AML-193 (cell line): ENCODE measurements around the gene MVB12B.
A peak's percentile ranks its signal among the peaks of the same experiment; 100 is the strongest.

ENCODE experiments used
- DNase-seq, 2 experiments: peaks; one replicate each; lab custom pipeline; 2025; lab: John Stamatoyannopoulos, UW

The MVB12B gene

DNA sequence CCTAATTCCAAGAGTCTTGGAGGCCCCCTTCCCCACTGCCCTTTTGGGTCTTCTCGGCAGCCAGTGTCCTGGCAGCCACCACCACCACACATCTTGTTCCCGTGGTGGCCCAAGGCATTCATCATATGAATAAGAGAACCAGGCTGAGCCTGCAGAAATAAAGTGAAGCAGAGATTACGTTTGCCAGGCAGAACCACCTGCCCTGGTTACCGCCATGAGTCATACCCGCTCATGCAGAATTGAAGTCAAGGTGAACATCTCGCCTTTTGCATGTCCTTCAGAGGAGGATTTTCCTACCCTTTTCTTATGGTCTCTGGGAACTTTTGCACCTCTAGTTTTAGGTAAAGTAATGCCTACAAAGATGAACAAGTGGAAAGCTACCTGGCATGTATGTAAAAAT, 167.6 kb downstream of the MVB12B start:
- no peak for DNase-seq

DNA sequence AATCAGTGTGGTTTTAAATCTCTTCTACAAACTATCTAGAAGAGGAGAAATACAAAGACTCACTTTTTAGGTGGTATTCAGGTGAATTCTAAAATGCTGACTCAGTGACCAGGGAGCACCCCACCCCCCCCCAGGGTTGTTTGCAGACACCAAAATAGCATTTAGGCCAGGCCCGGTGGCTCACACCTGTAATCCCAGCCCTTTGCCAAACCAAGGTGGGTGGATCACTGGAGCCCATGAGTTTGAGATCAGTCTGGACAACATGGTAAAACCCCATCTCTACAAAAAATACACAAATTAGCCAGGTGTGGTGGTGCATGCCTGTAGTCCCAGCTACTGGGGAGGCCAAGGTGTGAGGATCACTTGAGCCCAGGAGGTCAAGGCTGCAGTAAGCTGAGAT, 168.1 kb downstream of the MVB12B start:
- DNase-seq: no peak

DNA sequence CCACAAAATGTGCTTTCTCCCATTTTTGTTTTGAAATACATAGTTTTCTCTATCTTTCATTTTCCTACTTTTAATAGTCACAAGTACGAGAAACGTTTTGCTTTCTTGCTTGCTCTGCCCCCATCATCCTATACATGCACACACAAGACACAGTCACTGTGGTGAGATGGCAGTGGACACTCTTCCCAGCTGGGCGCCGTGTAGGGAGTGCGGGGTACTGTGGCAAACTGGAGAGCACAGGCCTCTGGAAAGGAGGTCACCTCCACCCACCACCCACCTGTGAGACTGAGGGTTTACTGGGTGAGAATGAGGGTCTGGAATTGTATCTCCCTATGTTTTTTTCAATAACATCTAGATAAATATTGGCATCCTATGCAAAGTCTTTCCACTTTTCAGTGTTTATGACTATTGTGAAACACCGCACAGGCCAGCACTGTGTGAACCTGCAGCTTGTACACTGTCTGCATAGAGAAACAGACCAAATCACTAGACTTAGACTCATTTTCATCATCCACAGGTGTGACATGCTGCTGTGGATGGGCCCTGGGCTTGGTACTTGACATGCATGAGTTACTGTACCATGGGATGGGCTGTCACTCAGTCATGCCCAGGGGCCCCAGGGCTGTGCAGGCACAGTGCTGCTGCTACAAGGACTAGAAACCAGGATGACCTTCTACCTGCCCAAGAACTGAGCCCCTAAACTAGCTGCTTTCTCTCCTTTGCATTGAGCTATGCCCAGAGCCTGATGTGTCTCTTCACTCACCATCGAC, 169.0 kb downstream of the MVB12B start:
- no peak for DNase-seq

DNA sequence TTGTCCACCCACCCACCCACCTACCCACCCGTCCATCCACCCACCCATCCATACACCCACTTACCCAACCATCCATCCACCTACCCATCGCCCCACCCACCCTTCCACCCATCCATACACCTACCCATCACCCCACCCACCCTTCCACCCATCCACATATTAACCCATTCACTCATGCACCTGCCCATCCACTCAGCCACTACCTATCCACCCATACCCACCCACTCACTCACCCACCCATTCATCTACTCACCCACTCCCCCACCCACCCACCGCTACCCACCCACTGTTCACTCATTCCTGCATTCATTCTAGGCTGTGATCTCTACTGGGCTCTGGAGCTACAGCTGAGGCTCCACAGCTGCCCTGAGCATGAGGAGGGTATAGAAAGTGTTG, 169.6 kb downstream of the MVB12B start:
- no peak for DNase-seq

DNA sequence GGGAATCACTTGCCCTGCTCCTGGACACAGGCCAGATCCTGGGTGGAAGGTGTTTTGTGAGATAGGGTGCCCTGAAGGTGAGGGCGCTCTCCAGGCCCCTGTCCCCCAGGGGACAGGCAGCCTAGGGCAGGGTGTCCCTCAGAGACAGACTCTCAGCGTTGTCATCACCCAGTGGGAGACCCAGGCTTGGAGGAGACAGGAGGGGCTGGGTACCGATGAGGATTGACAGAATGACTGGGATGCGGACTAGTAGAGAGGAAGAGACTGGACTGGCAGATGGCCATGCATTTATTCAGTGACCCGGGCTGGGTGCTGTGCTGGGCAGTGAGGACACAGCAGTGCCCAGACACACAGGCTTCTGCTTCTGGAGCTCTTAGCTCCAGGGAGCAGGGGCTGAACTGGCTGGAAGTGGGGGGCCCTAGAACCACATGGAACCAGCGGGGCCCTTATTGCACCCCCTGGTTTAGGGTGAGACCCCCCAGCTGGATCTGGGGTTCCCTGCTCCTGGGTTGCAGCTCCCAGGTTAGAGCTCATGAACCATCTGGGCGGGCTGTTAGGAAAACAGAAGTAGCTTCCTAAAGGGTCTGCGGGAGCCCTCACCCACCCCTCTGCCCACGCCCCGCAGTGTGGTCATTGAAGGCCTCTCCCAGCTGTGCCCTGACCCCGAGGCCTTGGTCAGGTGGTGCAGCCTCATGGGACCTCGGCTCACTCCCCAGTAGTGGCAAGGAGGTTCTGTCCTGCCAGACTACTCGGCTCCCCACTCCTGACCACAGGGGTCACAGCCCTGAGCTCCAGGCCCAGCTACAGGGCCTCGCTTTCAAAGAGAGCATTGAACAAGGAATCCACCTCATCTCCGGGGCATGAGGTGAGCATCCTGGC, 170.4 kb downstream of the MVB12B start:
- no peak for DNase-seq

DNA sequence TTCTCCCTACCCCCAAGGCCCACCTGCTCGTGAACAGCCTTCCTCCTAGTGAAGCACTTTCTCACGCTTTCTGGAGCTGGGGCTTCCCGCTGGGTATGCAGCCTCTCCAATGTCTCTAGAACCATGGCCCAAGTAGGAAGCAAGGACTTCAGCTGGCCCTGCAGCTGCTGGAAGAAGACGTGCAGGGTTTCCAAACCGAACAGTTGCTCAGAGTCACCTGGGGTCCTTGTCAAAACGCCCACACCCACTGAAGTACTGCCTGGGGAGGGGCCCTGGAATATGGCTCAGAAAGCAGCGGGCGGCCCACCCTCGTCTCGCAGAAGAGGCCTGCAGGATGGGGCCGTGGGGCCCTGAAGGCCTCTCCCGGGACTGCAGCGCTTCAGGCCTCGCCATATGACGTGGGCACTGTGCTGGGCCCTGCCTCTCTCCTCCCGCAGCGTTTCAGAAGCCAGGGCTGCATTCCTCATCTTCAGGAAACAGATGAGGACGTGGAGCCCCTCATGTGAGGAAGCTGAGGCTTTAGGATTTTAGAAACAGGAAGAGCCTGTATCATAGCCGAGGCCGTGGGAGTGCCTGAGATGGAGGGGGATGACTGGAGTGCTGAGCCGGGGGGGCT, 171.1 kb downstream of the MVB12B start:
- DNase-seq: no peak

DNA sequence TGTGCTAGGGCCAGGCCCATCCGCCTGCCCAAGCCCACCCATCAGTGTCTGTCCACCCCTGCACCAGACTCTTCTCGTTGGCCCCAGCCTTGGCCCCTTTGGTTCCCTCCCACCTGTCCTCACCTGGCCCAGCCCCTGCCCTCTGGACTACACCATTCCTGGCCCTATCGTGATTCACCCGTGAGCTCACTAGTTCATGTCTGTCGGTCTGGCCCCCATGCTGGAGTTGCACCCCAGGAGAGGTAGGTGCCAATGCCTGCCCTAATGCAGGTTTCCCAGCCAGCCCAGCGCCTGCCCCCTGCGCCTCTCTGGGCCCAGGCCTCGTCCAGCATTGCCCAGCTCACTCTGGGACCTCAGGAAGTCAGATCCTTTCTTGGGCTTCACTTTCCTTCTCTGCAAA, 171.7 kb downstream of the MVB12B start:
- no peak for DNase-seq

DNA sequence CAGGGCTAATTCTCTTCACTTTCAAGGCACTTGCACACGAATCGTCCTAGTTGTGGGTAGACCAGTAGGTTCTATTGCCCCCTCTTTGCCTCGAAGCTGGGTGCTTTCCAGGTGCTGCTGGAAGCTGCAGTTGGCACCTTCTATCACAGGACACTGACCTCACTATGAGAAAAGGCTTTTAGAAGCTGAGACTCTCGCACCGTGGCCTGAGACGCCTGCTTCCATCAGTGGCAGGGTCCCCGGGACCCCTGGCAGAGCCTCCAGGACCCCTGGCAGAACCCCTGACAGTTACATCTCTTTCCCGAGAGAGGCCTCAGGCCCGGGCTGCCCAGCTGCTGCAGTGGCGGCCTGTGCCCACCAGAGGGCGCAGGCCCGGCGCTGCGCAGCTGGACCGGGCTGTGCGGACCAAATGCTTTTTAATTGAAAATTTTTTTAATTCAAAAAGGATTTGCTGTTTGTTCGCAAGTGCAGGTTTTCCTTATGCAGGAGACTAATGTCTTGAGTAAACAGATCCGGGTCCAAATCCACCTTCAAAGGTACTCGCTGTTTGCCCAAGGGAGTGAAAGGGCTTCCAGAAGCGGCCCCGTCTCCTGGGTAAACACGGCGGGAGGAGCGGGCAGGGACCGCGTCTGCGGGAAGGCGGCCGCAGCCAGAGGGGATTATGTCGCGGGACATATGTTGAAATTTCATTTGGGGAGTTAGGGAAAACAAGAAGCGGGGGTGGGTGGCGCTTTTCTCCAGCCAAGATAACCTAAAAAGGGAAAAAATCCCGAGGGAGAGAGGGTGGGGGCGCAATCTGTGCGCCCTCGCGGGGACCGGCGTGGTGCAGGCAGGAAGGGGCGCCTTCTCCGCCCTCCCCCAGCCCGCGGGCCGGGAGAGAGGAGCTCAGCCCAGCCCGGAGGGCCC, 172.6 kb downstream of the MVB12B start:
- DNase-seq: no peak

DNA sequence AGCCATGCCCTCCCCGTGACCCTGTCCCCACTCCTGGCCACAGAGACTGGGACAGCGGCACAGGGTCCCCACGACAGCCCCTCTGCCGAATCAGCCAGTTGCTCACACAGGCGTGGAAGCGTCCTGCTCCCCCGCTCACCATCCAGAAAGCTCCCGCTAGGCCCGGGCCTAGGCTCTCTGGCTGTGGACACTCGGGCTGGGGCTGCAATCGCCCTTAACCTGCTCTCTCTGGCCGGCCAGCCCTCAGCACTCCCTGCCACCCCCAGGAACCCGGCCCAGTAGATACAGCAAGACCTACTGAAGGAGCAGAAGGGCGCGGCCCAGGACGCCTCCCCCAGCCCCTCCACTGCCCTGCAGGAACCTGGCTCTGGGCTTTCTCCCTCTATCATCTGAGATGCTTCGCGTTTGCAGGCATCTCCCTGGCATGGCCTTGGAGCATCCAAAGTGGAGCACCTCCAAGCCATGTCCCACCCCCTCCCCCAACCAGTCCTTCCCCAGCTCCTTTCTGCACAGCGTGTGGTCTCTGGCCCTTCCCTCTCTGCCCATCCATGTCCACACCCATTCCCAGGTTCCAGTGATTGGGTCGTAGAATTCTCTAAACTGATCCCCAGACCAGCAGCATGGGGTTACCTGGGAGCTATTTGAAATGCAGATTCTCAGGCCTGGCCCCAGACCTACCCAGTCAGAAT, 173.4 kb downstream of the MVB12B start:
- no peak for DNase-seq

DNA sequence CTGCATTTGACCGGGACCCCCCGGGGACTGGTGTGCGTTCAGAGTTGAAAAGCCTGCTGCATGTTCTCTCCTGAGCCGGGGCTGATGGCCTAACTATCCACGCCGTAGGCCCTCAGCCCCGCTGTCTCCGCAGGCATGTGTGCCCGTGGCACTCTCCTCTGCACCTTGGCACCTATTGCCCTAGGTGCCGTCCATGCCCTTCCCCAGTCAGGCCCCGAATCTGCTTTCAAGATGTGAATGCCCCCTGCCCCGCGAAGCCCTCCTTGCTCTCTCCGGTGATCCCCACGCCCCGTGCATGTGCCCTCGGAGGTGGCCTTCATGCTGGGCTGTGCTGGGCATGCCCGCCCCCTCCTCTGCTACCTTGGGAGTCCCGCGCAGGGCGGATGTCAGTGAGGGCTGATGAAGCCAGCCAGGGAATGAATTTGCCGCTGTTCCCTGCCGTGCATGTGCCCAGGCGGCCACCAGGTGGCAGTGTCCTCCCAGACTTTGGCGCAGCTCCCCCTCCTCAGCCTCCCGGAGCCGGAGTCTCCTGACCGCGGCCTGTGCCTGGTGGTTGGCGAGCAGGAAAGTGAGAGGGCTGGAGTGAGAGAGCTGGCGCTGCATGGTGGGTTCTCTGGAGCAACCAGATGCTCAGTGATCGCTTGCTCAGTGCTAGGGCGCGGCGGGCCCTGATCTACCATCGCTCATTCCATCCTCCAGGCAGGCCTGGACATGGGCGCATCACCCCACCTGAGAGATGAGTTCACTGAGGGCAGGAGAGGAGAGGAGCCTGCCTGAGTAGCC, 174.2 kb downstream of the MVB12B start:
- DNase-seq: peak; percentile 38 to 45

DNA sequence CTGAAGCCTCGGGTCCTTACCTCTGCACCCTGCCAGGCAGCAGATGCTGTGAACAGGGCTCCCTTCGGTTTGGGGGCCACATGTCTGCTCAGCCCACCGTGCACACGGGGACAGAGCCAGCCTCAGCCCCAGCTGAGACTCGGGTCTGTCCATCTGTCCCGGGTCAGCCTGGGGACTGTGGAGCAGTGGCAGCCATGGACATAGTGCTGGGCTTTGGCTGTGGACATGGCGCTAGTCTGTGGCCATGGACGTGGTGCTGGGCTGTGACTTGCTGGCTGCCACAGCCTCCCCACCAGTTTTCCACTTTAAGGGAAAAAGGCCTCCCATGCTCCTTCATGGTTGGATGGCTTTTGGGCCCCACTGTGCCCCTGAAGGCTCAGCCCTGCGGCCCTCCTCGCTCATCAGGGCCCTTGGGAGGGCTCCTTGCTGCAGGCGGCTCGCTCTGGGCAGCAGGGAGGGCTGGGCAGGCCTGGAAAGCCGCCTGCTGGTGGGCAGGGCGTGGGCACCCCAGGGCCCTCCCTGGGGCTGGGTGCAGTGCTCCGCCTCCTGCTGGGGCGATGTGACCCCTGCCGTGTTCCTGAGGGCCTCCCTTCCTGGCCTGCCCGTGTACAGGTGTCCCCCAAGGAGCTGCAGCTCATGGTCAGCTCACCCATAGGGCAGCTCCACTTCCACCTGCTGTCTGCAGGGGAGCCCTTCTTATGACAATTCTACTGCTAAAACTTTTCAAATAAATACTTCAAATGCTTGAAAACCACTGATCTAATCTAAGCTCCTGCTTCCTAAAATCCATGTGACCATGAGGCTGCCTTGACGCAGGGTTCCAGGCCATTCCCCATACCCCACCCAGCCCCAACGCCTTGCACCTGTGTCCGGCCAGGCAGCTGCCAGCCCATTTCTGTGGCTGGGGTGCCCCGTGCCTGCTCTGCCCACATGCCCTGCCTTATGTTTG, 175.0 kb downstream of the MVB12B start:
- no peak for DNase-seq

DNA sequence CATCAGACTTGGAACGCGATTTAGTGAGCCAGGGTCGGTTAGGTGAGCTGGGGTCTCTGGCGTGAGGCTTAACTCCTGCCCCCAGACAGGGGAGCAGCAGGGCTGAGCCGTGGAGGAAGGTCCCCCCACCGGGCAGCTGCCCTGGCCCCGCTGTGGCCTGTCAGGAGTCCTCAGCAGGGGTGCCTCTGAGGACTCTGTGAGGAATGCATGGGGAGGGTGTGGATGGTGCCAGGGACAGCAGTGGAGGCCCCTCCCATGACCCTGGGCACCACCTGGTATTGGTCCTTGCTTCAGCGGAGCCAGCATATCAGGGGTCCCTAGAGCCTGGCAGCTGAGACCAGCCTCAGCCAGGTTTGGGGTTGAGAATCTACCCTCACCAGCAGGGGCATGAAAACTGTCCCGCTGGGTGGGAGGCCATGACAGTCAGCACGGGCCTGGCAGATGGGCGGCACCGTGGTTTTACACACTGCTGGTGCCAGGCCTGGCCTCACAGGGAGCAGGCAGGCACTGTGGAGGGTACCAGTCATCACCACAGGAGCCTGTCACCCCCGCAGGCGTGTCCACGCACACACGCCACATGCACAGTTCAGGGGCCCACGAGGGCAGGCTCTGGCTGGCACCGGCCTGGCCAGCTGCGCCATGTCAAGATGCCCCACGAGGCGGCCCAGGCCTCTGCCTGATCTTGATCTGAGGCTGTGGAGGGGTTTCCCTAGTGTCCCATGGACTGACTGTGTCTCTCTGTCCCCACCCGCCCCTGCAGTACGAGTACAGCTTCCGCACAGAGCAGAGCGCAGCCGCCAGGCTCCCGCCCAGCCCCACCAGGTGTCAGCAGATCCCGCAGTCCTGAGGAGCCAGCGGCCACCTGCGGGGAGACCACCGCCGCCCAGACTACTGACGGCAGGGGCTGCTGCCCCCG, 176.0 kb downstream of the MVB12B start:
- no peak for DNase-seq

DNA sequence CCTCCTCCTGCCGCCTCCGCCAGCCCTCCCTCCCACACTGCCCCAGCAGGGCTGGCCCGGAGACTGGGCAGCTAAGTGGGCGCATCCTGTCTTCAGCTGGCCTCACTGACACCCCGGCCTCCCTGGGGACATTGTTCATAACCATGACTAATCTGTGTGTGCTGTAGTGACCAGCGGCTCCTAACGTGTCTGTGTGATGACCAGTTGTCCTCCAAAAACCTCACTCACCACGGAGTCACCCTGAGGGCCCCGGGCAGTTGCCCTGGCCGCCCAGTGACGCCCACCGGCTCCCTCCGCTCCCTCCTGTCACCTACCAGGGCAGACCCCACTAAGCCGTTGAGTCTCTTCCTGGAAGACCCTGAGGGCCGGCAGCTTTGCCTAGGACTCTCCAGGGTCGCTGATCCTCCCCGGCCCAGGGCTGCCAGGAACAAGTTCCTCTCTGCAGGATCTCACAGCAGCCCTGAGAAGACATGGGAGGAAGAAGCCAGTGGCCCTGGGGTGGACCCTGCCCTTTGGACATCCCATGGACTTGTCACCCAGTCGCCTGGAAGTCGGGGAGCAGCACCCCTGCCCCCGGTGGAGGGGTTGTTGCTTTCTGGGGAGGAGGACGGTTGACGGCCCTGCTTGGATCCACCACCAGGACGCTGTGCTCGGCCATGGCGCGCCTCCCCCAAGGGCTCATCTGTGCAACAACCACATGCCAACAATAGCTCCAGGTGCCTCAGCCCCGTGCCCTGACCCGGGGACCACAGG, 176.9 kb downstream of the MVB12B start:
- DNase-seq: no peak

DNA sequence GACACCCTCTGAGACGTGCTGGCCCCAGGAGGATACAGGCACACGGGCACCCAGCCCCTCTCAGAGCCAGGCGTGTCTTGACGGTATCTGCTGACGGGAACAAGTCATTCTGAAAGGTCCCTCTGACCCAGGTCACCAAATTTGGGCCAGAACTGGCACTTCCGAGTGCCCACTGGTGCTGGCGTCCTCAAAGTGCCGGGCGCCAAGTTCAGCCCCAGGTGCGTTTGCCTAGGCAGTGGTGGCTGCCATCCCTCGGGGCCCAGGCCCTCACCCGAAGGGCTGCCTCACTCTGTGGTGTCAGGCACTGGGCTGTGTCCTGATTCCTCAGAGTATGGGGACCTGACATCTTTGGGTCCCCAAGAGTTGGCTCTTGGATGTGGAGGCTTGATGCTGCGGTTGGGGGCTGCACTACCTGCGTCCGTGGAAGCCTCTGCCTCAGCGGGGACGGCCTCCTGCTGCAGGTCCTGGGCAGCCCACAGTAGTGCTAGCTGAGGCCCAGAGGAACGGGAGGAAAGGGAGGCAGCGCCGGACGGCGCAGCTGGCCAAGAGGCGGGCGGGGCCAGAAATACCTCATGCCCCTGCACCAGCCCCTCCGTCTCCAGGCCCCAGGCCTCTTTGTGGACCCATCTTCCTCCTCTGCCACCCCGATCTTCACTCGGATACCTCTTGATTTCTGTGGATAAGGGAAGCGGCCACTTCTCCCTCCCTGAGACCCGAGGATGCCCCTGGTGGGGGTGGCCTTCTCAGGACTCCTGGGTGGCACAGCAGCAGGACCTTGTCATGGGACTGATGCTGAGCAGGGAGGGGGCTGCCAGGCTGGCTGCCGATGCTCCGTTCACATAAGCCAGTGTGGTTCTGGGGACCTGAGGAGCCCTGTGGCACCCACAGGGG, 177.7 kb downstream of the MVB12B start:
- DNase-seq: no peak

DNA sequence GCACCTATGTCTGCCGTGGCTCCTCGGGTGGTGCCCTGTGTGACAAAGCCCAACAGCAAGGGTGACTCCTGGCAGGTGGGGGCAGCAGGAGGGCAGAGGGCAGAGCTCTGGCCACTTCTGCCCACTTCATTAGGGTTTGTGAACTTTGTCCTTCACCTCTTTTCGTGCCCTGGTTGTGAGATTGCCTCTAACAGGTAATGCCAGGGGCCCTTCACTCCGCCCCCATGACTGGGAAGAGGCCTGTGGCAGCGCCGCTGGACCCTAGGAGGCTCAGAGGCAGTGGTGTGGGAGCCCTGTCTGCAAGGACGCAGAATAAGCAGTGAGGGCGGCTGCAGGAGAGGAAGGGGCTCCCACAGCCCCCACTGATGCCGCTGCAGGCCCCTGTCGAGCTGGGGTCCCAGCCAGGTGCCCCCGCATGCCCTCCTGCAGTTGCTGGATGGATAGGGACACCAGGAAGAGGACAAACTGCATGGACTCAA, 178.4 kb downstream of the MVB12B start:
- no peak for DNase-seq

DNA sequence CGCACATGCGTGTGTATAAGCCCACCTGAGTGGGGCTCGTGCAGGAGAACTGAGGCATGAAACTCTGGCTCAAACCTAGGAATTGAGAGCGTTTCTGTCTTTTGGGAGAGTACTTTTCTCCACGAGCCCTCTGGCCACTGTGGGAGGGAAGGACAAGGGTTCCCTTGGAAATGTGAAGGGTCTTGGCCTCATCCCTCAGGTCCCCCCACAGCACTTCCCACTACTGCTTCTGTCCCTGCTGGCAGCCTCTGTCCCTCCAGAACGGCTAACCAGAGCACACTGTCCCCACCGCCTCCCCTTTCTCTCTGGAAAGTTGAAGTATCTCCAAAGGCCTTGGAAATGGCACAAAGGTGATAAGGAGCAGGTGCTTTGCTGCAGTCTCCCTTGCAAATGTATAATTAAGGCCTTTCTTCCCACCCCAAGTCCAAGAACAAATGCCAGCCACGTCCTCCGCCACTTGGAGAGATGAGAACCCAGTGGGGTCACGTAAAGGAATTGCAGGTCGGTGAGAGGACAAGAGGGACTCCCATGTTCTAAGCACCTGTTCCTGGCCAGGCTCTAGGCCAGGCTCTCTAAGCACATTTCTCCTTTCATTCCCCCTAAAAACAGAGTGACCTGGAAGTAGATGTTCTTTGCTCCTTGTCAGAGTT, 179.2 kb downstream of the MVB12B start:
- no peak for DNase-seq
